ENCODE measurements around the gene TDRD10.

DNA sequence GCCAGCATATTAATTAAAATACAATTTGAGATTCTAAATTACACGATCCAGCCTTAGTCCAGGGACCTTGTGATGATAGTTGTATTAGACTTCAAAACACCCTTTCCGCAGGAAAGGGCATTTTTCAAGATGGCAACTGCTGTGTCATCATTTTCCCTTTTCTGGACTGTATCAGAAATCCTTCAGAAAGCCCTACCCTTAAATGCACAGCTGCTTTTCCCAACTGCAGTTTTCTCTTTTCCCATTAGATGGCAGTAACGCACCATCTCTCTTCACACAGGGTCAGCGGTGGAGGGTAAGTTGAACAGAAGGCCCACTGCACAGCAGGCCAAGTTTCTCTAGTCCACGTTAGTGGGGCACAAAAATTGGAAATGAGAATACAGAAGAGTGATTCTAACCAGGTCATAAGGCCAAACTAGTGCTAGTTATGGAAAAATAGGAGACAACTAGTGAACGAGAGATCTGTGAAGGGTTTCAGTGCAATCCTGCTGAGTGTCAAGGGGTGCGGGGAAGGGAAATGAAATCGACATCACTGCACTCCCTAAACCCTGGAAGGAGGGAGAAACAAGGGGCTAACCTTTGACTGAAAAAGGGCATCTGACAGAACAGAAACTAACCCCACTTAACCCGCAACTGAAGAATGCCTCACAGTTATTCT, 22.1 kb upstream of the TDRD10 start:
- TF ChIP-seq ZNF274 (IDR thresholded peaks at IDR 0.05; ENCODE audit: low read depth, low read length) (no peak), YY1 (IDR thresholded peaks at IDR 0.05; ENCODE audit: insufficient read depth, insufficient read length) (no peak), SUZ12 (IDR thresholded peaks at IDR 0.05; ENCODE audit: extremely low read depth, insufficient read depth, insufficient read length) (no peak)
